Suppressor macrophage treated with lipopolysaccharide for 4 hours (primary cell): ENCODE results near the gene GALNT18.

ENCODE experiments used
- DNase-seq: peaks from one replicate; pipeline ENCODE4 v3.0.0-alpha.2; 2020

Gene GALNT18

DNA sequence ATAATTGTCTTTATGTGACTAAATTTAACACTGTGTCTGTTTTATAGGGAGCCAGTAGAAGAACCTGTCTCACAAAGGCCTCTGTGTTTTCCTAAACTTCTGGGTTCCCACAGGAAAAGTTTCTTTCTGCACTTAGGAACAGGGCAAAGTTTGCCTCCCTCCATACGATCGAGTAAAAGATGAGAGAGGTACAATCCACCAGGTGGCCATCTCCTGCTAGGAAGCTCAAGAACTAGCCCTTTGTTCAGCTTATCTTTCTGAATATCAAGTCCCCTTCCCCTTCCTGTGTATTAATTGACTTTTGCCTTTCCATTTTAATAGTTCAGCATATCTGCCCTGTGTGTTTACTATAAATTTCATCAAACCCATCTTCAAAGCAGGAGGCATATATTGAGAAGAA is 286.8 kb downstream of the GALNT18 start:
- no peak for DNase-seq

DNA sequence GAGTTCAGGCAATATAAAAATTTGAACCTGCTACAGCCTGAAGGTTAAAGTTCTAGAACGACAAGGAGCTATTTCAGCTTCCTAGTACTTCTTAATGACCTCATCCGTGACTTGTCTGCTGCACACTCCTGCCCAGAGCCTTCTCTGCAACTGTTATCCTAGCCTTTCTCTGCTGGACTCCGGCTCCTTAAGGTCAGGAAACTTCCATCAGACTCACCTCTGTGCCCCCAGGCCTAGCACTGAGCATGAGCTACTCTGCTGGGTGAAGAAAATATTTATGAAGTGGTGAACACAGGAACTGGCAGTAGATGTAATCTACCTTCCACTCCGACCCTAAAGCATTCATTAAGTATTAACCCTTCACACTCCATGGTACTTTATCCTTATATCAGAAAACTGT is 287.2 kb downstream of the GALNT18 start:
- no peak for DNase-seq

DNA sequence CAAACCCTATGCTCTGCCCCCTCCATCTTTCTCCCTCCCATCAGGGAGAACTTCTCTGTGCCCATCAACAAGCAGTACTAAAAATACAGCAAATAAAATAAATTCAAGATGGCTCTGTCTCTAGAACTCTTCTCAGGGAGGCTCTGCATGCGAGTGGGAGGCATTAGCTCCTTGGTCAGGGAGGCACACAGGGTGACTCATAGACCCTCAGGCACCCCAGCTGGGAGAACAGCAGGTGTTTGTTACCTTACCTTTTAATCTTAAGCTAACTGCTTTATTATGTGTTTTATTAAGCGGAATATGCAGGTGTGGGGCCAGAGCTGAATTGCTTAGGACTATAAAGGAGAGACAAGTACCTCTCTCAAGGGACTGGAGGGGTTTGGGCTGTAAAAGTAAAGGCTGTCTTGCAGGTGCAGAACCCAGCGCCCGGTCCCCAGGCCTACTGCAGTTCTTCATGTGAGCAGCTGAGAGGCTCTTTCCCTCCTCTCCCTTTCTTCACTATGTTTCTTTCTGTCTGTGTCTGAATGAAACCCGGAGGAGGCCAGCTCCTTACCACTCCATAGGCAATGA is 289.6 kb downstream of the GALNT18 start:
- DNase-seq, result no peak

DNA sequence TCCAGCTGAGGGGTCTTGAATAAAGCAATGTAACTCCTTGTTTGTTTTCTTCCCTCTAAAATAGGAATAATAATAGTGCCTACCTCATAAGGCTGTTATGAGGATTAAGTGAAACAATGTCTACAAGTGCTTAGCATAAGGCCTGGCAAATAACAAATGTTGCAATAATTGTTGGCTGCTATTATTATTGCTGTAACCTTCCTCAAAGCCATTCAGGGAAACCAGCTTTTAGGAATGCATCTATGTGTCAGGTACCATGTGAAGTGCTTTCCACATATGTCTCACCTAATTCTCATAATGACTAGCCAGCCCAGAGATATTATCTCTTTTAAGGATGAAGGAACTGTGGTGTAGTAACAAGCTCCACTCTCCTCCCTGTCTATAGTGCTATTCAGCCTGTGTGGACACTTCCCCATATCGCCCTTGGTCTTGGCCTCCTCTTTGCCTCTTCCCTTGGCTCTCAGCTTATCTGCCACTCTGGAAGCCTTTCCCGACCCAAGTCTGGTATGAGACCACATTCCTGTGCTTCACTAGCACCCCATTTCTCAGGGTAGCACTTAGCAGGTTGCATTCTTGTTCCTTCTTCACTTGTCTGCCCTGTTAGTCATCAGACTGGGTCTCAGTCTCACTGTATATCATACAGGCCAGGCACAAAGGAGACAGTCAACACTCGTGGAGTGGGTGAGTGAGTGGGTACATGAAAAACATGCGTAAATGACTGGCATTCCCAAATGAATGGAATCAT is 292.6 kb downstream of the GALNT18 start:
- no peak for DNase-seq

DNA sequence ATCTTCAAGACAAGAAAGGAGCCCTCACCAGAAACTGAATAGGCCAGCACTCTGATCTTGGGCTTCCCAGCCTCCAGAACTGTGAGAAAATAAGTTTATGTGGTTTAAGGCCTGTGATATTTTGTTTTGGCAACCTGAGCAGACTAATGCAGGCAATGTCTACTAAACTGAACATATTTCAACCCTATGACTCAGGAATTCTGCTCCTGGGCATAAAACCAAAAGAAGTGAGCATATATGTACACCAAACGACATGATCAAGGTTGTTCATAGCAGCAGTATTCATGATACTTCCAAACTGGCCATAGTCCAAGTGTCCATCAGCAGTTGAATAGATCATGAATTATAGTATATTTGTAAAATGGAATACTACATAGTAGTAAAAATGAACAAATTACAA is 297.7 kb downstream of the GALNT18 start:
- no peak for DNase-seq

DNA sequence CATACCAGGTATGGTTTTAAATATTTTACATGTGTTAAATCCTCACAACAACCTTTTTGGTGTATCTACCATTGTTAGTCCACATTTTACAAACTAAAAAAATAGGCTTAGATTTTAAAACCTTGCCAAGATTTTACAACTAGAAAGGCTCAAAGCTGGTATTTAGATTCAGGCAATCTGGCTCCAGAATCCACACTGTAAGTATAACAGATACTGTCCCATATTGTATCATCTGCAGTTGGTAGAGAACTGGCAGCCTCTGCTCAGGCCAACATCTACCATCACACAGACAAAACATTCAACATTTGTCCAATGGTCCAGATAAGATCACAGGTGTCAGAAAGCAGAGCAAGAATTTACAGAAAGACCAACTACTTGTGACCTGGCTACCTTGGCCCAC is 299.7 kb downstream of the GALNT18 start:
- no peak for DNase-seq

DNA sequence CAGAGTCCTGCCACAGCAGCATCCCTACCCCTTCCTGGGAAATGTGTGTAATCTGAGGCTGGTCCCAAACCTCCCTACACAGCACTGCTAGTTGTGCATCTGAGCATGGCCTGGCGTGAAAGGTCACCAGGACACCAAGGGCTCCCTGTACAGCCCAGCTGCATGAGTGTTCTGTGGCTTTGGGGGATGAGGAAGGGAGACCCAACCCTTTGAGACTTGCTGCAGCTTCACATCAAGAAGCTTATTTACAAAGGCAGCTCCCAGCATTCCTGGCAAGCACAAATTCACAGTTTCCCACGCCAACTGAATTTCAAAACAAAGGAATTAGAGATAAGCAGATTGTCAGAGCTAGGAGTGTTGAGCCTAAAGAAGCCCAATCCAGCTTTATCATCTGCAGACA is 301.0 kb downstream of the GALNT18 start:
- no peak for DNase-seq

DNA sequence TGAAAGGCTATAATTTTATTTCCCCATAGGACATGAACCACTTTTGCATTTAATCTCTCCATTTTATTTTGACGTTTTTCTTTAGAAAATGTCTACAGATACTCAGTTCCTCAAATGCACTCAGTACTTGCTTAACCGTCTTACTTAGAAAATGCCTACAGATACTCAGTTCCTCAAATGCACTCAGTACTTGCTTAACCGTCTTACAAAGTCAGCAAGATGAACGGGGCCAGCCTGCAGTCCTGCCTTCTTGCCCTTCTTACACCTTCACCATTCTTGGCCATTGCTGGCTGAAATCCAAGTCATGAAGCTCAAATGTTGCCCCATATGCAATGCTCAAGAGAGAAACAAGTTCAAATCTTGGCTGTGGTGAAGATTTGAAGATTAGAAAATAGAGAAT is 302.8 kb downstream of the GALNT18 start:
- DNase-seq, result peak; percentile 82

DNA sequence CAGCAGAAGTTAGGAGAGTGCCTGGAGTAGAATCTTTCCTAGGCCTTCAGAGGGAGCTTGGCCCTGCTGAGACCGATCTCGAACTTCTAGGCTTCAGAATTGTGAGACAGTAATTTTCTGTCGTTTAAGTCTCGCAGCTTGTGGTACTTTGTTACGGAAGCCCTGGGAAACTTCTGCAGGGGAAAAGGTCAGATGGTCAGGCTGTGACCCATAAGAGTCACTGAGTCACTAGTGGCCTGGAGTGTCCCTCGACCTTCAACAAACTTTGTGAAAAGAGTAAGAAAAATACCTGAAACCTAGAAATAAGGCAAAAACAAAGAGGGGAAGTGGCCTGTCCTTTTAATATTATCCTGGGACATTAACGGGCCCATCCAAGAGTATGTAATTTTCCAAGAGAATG is 303.3 kb downstream of the GALNT18 start:
- DNase-seq, result peak; percentile 46

DNA sequence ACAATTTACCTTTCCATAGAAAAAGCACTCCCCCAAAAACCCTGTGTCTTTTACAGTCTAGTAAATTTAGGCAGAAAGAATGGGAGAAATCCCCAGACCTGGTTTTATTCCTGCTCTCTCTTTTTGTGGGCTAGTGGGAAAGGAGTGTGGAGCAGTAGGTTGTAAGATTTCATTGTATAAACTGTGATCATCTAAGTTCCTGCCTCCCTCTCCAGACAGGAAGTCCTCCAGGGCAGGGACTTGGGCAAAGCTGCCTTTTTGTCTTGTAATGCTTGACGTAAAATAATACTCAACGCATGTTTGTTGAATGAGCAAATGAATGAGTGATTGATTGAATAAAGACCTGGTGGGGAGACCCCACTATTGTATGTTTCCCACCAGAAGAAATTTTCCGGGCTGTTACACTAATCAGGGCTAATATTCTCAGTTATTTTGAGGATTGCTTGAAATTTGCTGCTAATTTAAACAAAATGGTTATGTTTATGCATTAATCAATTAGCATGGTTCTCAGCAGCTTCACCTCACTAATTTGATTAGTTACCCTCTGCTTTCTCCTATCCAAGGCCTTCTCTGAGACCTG is 305.1 kb downstream of the GALNT18 start:
- no peak for DNase-seq

DNA sequence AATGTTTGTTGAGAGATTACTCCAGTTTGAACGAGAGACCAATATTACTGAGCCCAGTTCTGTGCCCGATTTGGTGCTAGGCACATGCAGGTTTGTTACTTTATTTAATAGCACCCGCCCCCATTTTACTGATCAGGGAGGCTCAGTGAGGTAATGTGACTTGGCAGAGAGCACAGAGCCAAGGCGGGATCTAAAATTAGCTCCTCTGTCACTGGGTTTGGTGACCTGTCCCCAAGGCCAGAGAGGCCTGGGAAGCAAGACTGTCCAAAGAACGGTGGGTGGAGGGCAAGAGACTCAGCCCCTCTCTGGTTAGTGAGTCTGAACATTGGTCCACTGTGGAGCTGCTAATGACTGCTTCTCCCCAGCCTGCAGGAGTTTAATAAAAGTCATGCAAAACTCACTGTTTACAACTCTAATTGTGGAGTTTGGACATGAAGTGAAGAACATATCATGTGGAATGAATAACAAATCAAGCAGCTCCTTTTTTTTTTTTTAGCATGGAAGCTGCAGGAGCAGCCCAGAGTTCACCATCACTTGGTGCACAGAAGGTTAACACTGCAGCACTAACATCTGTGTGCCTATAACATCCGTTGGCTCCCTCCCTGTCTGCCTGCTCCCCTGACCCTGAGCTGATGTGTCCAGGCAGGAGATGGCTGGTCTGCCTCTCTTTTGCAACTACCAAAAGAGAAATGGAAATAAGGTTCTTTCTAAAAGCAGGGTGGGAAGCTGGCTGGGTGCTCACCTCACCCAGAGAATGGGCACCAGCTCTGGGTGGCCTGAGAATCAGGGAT is 307.7 kb downstream of the GALNT18 start:
- no peak for DNase-seq

DNA sequence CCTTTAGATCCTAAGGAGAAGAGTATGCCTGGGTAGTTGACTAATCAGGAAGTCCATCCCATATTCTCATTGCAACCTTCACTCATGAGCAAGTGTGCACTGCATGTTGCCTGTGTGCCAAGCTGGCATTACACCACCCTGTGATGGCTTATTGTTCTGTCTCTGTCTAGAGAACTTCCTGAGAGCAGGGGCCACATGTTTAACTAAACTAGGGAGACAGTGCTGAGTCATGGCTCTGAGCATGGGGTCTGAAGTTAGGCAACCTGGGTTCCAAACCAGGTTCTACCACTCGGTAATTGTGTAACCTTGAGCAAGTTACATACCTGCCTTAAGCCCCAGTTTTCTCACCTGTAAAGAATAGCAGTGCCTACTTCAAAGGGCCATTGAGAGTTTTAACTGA is 308.4 kb downstream of the GALNT18 start:
- DNase-seq, result peak; percentile 50

DNA sequence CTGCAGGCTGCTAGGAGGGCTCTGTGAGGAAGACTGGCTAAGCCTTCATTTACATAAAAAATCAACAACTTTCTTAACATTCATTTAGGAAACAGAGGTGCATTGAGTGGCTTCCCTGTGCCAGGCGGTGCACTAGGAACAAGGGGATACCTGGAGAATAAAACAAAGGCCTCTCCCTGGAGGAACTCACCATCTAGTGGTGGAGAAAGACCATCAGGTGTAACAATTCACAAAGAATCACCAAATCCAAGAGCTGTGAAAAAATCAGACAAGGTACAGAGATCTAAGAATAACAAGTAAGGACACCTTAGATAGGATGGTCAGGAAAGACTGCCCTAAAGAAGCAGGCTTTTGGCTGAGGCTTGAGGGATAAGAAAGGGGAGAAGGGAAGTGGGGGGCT is 309.1 kb downstream of the GALNT18 start:
- no peak for DNase-seq

DNA sequence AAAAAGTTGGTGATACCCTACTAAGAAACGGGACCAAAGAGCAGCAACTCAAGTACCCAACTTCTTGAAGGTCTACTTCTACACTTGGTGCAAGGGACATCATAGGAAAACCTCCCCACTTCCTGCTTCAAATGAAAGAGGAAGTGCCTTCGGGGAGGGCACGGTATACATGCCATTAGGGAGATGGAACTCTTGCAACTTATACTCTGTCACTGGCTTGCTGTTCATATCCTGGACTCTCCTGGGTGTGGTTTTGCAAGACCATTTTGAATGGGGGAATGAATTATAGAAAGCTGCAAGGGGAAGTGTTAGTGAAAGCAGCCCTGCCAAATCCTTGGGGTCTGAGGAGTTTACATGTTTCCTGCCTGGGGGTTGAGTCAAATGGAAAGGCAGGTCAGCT is 310.6 kb downstream of the GALNT18 start:
- DNase-seq, result peak; percentile 46

DNA sequence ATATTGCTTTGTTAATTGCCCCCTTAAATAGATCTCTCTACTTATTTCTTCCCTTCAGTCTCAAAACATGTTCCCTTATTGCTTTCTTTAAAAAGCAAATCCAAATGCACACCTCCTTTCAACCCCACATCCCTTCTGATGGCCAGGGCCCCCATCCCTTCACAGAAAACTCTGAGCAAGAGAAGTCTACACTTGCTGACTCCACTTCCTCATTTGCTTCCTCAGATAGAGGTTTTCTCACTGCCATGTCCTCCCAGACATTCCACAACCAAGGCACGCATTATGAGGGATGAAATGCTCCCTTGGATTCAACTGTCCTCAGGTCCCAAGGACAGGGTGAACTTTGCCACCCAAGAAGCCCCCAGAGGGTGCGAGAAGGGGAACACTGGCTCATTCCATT is 311.9 kb downstream of the GALNT18 start:
- no peak for DNase-seq

DNA sequence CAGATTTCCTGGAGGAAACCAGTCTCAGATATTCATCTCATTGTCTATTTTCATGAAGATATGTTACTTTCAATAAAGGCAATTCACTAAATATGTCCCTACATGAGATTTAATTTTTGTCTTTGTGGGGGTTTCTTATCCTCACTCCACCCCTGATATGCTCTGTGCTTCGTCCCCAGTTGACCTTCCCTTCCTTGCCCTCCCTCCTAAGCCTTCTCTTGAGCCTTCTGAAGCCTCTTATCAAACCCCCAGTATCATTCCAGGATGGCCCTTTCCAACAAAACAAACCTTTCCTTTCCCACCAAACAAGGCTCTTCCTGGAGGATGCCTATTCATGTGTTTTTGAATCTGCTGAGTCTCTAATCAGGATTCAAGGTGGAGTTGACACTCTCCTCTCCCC is 313.6 kb downstream of the GALNT18 start:
- no peak for DNase-seq

DNA sequence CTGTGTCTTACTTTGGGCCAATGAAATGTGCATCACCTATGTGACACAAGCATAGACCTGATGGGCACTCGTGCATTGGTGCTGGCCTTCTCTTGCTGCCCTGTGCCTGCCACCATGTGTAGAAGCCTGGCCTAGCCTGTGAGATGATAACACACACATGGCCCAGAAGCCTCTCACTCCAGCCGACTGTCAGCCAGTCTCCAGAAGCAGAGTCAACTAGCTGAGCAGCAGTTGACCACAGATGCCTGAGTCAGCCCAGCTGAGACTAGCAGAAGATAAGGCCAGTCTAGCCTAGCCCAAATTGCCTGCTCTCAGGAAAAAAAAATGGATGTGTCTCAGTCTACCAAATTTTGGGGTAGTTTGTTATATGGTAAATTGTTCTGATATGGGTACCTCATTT is 314.9 kb downstream of the GALNT18 start:
- DNase-seq, result no peak

DNA sequence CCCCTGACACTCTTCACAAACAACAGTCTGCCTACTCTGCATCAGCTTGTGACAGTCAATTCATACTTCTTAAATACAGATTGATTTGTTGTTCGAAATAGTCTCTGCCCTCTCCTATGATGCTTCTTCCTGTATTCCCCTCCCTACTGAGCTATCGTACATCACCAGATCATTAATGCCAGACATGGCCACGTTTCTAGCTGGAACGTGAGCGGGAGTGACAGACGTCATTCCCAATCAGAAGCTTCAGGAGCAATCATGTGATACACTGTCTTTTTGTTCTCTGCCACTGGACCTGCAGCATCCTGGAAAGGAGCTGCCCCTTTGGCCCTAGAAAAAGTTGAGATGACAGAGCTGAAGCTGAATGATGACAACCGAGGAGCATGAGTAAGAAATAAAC is 317.3 kb downstream of the GALNT18 start:
- DNase-seq, result no peak

DNA sequence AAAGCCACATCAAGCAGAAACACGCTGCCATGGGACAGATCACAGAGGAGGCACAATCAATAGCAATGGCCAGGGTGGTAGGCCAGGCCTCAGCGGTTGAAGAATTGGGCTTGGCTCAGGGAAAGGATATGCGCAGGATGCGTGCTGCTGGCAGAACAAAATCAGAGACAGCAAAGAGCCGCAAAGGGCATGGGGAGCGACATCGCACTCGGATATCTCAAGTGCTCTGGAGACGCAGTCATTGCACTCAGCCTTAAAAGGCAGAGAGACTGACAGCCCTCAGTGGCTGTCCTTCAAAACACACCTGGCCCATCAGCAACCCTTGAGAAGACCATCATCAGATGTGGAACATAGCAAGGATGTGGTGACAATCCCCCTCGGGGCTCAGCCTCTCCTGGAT is 319.2 kb downstream of the GALNT18 start:
- no peak for DNase-seq

DNA sequence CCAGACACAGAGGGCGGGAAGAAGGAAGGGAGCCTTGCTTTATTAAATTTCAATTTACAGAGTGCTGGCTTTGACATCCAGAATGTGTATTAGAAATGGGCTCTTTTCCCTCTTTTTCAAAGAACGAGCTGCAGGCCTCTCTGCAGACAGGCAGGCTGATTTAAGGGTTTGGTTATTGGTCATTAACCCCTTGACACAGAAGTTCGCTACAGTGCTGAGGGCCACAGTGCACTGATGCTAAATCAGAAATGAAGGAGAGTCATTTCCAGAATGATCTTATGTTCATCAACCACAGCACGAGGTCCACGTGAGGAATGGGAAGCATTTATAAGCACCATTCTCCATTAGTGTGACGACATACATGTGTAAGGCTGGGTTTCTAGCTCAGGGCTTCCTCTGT is 320.6 kb downstream of the GALNT18 start:
- no peak for DNase-seq

DNA sequence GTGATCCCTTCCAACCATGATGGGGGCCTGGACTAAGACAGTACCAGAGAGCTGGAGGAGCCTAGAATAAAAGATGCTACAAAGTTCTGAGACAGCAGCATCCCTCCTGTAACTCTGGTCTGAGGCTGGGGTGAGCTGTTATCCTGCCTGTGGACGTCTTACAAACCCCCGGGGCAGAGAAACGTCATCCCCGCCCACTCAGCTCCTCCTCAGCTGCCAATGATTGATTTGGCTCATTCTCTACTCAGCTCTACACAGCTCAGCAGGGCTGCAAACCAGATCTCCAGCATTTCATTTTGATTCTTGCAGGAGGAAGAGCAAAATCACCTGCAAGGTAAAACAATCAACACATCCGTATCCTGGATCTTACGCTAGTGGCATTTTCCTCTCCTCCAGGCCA is 324.2 kb downstream of the GALNT18 start:
- no peak for DNase-seq

DNA sequence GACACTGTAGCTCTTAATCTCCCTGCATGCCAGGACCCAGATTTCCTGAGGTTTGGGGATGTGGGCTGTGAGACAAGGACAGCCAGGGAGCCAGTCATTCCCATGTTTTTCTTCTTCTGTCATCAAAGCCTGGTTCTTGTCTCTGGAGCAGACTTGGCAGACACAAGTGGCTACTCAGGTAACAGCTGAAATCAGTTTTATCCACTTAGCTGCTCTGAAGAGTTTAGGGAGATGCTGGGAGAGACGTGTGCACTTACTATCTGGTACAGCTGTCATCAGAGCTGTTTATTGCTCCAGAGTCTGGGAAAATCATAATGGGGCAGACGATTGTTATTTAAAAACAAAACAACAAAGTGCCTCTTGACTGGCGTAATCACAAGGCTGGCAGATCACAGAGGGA is 325.4 kb downstream of the GALNT18 start:
- no peak for DNase-seq

DNA sequence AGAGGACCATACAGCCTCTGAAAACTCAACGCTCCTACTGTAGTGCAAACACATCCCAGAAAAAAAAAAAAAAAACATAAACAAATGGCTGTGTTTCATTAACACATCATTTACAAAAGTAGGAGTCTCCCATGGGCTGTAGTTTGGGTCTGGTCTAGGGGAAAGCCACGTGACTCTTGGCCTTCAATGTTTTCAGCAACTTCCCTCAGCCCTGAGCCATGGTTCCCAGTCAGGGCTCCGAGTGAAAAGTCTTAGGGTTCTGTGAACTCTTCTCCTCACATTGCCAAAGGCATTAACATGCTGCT is 327.3 kb downstream of the GALNT18 start:
- DNase-seq, result no peak
